HCT116 (cell line): Measurements from ENCODE around the gene KLHL40. TPM values are rescaled to one million over a fixed set of nuclear protein-coding genes. Genes with fewer than 3 reads are reported as not detected.

Experiments used
- ATAC-seq: fragments of 200-7000 bp; cut with Tn5 transposase; 2 replicates; pipeline ENCODE4 v1.9.1; 2020; ENCODE audit warnings: mild to moderate bottlenecking, moderate library complexity
- BruUV-seq: library from RNA; stranded (reverse); fragments of 400-500 nt; replicated peaks from 2 replicates; lab custom pipeline; 2021; lab: Mats Ljungman, UMichigan
- CTCF ChIA-PET: fragments of 300-600 bp; sonication (Branson Sonifier 250); formaldehyde crosslinking; loops from one replicate; lab custom pipeline; 2021; ENCODE audit warnings: antibody characterized with exemption; lab: Charles Lee
- POLR2A ChIA-PET: fragments of 300-600, 350-600 bp; sonication (Branson Sonifier 250); formaldehyde crosslinking; loops from one replicate; lab custom pipeline; 2021; ENCODE audit warnings: antibody characterized with exemption; lab: Charles Lee
- RAD21 ChIA-PET, 2 experiments: fragments of 300-600 bp; sonication (Branson Sonifier 250); formaldehyde crosslinking; loops; one replicate each; lab custom pipeline; 2023; ENCODE audit warnings: low total read pairs in 2 of 2; ENCODE audit not compliant: uncharacterized antibody in 2 of 2, unreplicated experiment in 2 of 2, low non-redundant PET in 1 of 2; lab: Charles Lee
- DNase-seq: peaks from one replicate; pipeline ENCODE4 v3.0.0-alpha.2; 2010; ENCODE audit warnings: low read depth, low spot score
- H2AFZ ChIP-seq: fragments of 200-600 bp; shearing (Covaris generic), sonication (generic); 2 replicates; pipeline ENCODE4 v1.6.1; 2017; ENCODE audit warnings: low read depth, mixed run types, mixed read lengths, antibody characterized with exemption, low read length; ENCODE audit not compliant: poor library complexity, severe bottlenecking
- H3K27ac ChIP-seq: 2 replicates; pipeline ENCODE4 v1.5.1; 2012; ENCODE audit warnings: low read depth, low read length
- H3K27me3 ChIP-seq: fragments of 200-600 bp; sonication (generic); 2 replicates; pipeline ENCODE4 v1.6.1; 2016; ENCODE audit warnings: mixed run types, low read length, mixed read lengths; ENCODE audit not compliant: insufficient read depth
- H3K36me3 ChIP-seq, 2 experiments: fragments of 200-500 bp in 1 of 2; fragments of 200-600 bp in 1 of 2; sonication (Bioruptor generic) in 1 of 2; sonication (generic) in 1 of 2; 2 replicates each; pipeline versions ENCODE4 v1.5.1 to v1.6.1; 2014 to 2016; ENCODE audit warnings: low read length in 2 of 2, inconsistent platforms in 1 of 2, mixed read lengths in 1 of 2, mixed run types in 1 of 2; ENCODE audit not compliant: insufficient read depth in 2 of 2, control insufficient read depth in 1 of 2
- H3K4me1 ChIP-seq, 2 experiments: fragments of 200-600 bp in 1 of 2; sonication (generic) in 1 of 2; 2 replicates each; pipeline versions ENCODE4 v1.5.1 to v1.6.1; 2012 to 2017; ENCODE audit warnings: low read length in 2 of 2, inconsistent platforms in 1 of 2, mild to moderate bottlenecking in 1 of 2, mixed read lengths in 1 of 2, mixed run types in 1 of 2, moderate library complexity in 1 of 2; ENCODE audit not compliant: insufficient read depth in 2 of 2, control insufficient read depth in 1 of 2
- H3K4me2 ChIP-seq: fragments of 200-600 bp; sonication (generic); 2 replicates; pipeline ENCODE4 v1.6.1; 2017; ENCODE audit warnings: mixed run types, low read length, mixed read lengths
- H3K4me3 ChIP-seq, 2 experiments: fragments of 200-600 bp in 1 of 2; sonication (generic) in 1 of 2; replicated peaks in 1 of 2; 2 replicates each; pipeline ENCODE4 v1.5.1; 2011 to 2016; ENCODE audit warnings: low read length in 2 of 2, control low read depth in 1 of 2, low read depth in 1 of 2, mild to moderate bottlenecking in 1 of 2, mixed read lengths in 1 of 2, mixed run types in 1 of 2
- H3K79me2 ChIP-seq: fragments of 200-600 bp; sonication (generic); 2 replicates; pipeline ENCODE4 v1.6.1; 2017; ENCODE audit warnings: mild to moderate bottlenecking, mixed run types, low read length, moderate library complexity, mixed read lengths; ENCODE audit not compliant: insufficient read depth
- H3K9ac ChIP-seq: fragments of 200-600 bp; sonication (generic); 2 replicates; pipeline ENCODE4 v1.6.1; 2016; ENCODE audit warnings: low read length, mixed read lengths
- H3K9me2 ChIP-seq: fragments of 200-600 bp; sonication (generic), shearing (Covaris generic); 2 replicates; pipeline ENCODE4 v1.6.1; 2017; ENCODE audit warnings: mixed run types, mild to moderate bottlenecking, moderate library complexity; ENCODE audit not compliant: insufficient read depth
- H3K9me3 ChIP-seq, 2 experiments: fragments of 200-500 bp in 1 of 2; fragments of 200-600 bp in 1 of 2; sonication (Bioruptor generic) in 1 of 2; sonication (generic) in 1 of 2; 2 replicates each; pipeline ENCODE4 v1.6.1; 2014 to 2017; ENCODE audit warnings: low read length in 2 of 2, mixed read lengths in 2 of 2, inconsistent platforms in 1 of 2, low read depth in 1 of 2, mild to moderate bottlenecking in 1 of 2, mixed run types in 1 of 2, moderate library complexity in 1 of 2; ENCODE audit not compliant: control insufficient read depth in 1 of 2, insufficient read depth in 1 of 2
- H4K20me1 ChIP-seq: fragments of 200-600 bp; sonication (generic), shearing (Covaris generic); 2 replicates; pipeline ENCODE4 v1.6.1; 2017; ENCODE audit warnings: mixed run types, mild to moderate bottlenecking, moderate library complexity; ENCODE audit not compliant: insufficient read depth
- JUND ChIP-seq: IDR thresholded peaks from 2 replicates; pipeline ENCODE4 v1.6.1; 2012
- REST ChIP-seq: IDR thresholded peaks from 2 replicates; pipeline ENCODE4 v1.6.1; 2012; ENCODE audit warnings: low read depth
- SP1 ChIP-seq: IDR thresholded peaks from 2 replicates; pipeline ENCODE4 v1.6.1; 2012; ENCODE audit warnings: low read depth
- intact Hi-C: fragments of 100-400 bp; cut with micrococcal nuclease; formaldehyde crosslinking; loops from 2 replicates; pipeline ENCODE4 v1.10.0; 2022
- total RNA-seq: library from RNA; stranded (reverse); gene quantifications from one replicate; pipeline ENCODE4 v1.2.1, GENCODE V29; 2021; ENCODE audit not compliant: unreplicated experiment

KLHL40 gene
- total RNA-seq, 1 experiment from 2014 or later: not detected

- TF ChIP-seq SP1 (no peak), REST (no peak)
- TF ChIP-seq, all 23 proteins: peak for 0
Observed at GRCh38 chr3:42728056-42728455, 42.7 kb downstream of the KLHL40 start (continued).

- CTCF ChIA-PET: no interaction called here
- no peak overlapping the region for H3K27ac ChIP-seq
- ATAC-seq: no peak
- H2AFZ ChIP-seq: no peak overlapping the region
- no peak overlapping the region for H3K4me2 ChIP-seq
- H3K79me2 ChIP-seq: no peaks in the 10 kb centered on the region
- H3K4me1 ChIP-seq: no peaks in the 10 kb centered on the region
- no peaks in the 10 kb centered on the region for H3K27me3 ChIP-seq
- intact Hi-C loops: no loop called here
- TF ChIP-seq JUND: no peak
- TF ChIP-seq, all 23 proteins: peak for 0
- BruUV-seq: no TSS peak
- H3K9ac ChIP-seq: no peak overlapping the region
- no peaks in the 10 kb centered on the region for H4K20me1 ChIP-seq
- POLR2A ChIA-PET: no interaction called here
- RAD21 ChIA-PET: no interaction called here
- H3K36me3 ChIP-seq: no peaks in the 10 kb centered on the region
- H3K9me2 ChIP-seq: no peaks in the 10 kb centered on the region
- H3K9me3 ChIP-seq: no peaks in the 10 kb centered on the region; a peak in 1 of 4 replicates
- no peak for DNase-seq
- H3K4me3 ChIP-seq: no peak overlapping the region
Observed at GRCh38 chr3:42728668-42729364, 43.5 kb downstream of the KLHL40 start.
